K562 (cell line): ENCODE measurements around the gene ALDH8A1. TPM values are rescaled to one million over a fixed set of nuclear protein-coding genes. Genes with fewer than 3 reads are reported as not detected.
A peak's percentile ranks its signal among the peaks of the same experiment; 100 is the strongest.

Experiments
- ARID1B ChIP-seq: fragments of 450-650 bp; IDR thresholded peaks from 2 replicates; pipeline ENCODE4 v1.6.1; 2016; ENCODE audit warnings: antibody characterized with exemption, mild to moderate bottlenecking, inconsistent platforms
- ATF3 ChIP-seq, 2 experiments: fragments of 450-650 bp in 1 of 2; sonication (generic) in 1 of 2; formaldehyde crosslinking in 1 of 2; IDR thresholded peaks in 1 of 2; conservative IDR thresholded peaks in 1 of 2; 2 replicates each; pipeline versions ENCODE4 v1.6.1 to v1.8.1; 2016 to 2023; ENCODE audit warnings: mild to moderate bottlenecking in 2 of 2, moderate library complexity in 2 of 2, inconsistent platforms in 1 of 2, missing genetic modification reagents in 1 of 2
- CBFA2T3 ChIP-seq: fragments of 450-650 bp; IDR thresholded peaks from 2 replicates; pipeline ENCODE4 v1.6.1; 2017
- CC2D1A ChIP-seq: fragments of 450-650 bp; IDR thresholded peaks from 2 replicates; pipeline ENCODE4 v1.6.1; 2017; ENCODE audit warnings: mild to moderate bottlenecking
- CTCFL ChIP-seq: IDR thresholded peaks from 2 replicates; pipeline ENCODE4 v1.6.1; 2011; ENCODE audit warnings: borderline replicate concordance, low read depth, mild to moderate bottlenecking, moderate library complexity, low read length; ENCODE audit not compliant: insufficient read depth, poor library complexity, severe bottlenecking
- DPF2 ChIP-seq: fragments of 450-650 bp; IDR thresholded peaks from 2 replicates; pipeline ENCODE4 v1.6.1; 2016
- IFI16 ChIP-seq: fragments of 250-450 bp; sonication (Bioruptor Pico); IDR thresholded peaks from 2 replicates; pipeline ENCODE4 v2.1.2; 2022; ENCODE audit warnings: mild to moderate bottlenecking, inconsistent platforms
- KDM1A ChIP-seq, 2 experiments: fragments of 450-650 bp; IDR thresholded peaks; 2 replicates each; pipeline ENCODE4 v1.6.1; 2016; ENCODE audit warnings: mild to moderate bottlenecking in 2 of 2
- NELFE ChIP-seq: IDR thresholded peaks from 2 replicates; pipeline ENCODE4 v1.6.1; 2011; ENCODE audit warnings: mild to moderate bottlenecking; ENCODE audit not compliant: insufficient read depth, insufficient read length
- PBX2 ChIP-seq, 2 experiments: IDR thresholded peaks in 1 of 2; conservative IDR thresholded peaks in 1 of 2; 2 replicates each; pipeline ENCODE4 v1.6.1; 2016; ENCODE audit warnings: low read depth in 2 of 2, mild to moderate bottlenecking in 1 of 2, missing compliant biosample characterization in 1 of 2, missing genetic modification characterization in 1 of 2, moderate library complexity in 1 of 2
- STAT6 ChIP-seq: sonication (generic); formaldehyde crosslinking; IDR thresholded peaks from 2 replicates; pipeline ENCODE4 v1.8.1; 2023; ENCODE audit warnings: mild to moderate bottlenecking, missing genetic modification reagents
- TOE1 ChIP-seq, 2 experiments: fragments of 450-650 bp in 1 of 2; sonication (generic) in 1 of 2; formaldehyde crosslinking in 1 of 2; IDR thresholded peaks; 2 replicates each; pipeline versions ENCODE4 v1.7.1 to v1.8.0; 2016 to 2022; ENCODE audit warnings: borderline replicate concordance in 2 of 2, mild to moderate bottlenecking in 2 of 2, antibody characterized with exemption in 1 of 2, inconsistent platforms in 1 of 2, low read depth in 1 of 2, missing genetic modification reagents in 1 of 2, moderate library complexity in 1 of 2
- ZNF140 ChIP-seq: fragments of 250-450 bp; sonication (Bioruptor Pico); IDR thresholded peaks from 2 replicates; pipeline ENCODE4 v1.8.0; 2021; ENCODE audit warnings: moderate library complexity, mild to moderate bottlenecking, inconsistent platforms
- ZNF146 ChIP-seq: IDR thresholded peaks from one replicate; pipeline ENCODE4 v1.6.1; 2018; ENCODE audit warnings: missing compliant biosample characterization; ENCODE audit not compliant: unreplicated experiment
- polyA plus RNA-seq, 8 experiments: library from polyadenylated mRNA; depleted of rRNA in 4 of 8; stranded (reverse) in 5 of 8; unstranded in 3 of 8; fragments of >200 nt; fragmentation: Nextera tagmentation in 2 of 8; fragmentation: Illumina TruSeq in 1 of 8; extraction: Ambion mirVana in 2 of 8; extraction: Trizol in 1 of 8; gene quantifications; 2 replicates each; pipeline versions ENCODE4 v1.2.1 to v1.2.3, GENCODE V29; 2011 to 2014; ENCODE audit warnings: inconsistent platforms in 1 of 8, missing spikeins in 1 of 8
- total RNA-seq, 7 experiments: library from RNA; depleted of rRNA in 6 of 7; stranded (reverse); fragments of >200 nt in 6 of 7; fragmentation: Illumina TruSeq in 2 of 7; extraction: Trizol in 2 of 7; gene quantifications; 2 replicates each; pipeline versions ENCODE4 v1.2.1 to v1.2.3, GENCODE V29; 2011 to 2021; ENCODE audit warnings: low replicate concordance in 1 of 7

ALDH8A1 gene
- total and polyA plus RNA-seq, 9 of the 15 experiments (the other 6 are each of a cell fraction or from before 2014, with no cell fraction given) = 0.03 to 0.18 (median 0.04) TPM; not detected in 2

GRCh38 chr6:134908906-134909516 lies 40.9 kb downstream of the ALDH8A1 start (continued):
- TF ChIP-seq ATF3 (IDR thresholded peaks at IDR 0.05) (peak; percentile 84), ATF3 (CRISPR knock-in tag; conservative IDR thresholded peaks at IDR 0.05) (0 out of 2 replicates have a peak, but pooled peaks have one; percentile 53), CTCFL (no peak), CC2D1A (no peak), ZNF146 (CRISPR knock-in tag) (no peak), ARID1B (peak; percentile 43; the same call in 1 of the 2 replicates), TOE1 (IDR thresholded peaks at IDR 0.05; ENCODE audit: borderline replicate concordance) (no peak), TOE1 (CRISPR knock-in tag; IDR thresholded peaks at IDR 0.05; ENCODE audit: borderline replicate concordance, low read depth) (no peak), STAT6 (no peak), ZNF140 (CRISPR knock-in tag) (no peak), IFI16 (no peak), DPF2 (no peak), KDM1A (IDR thresholded peaks at IDR 0.05) (peak; percentile 86 to 88), CBFA2T3 (0 out of 2 replicates have a peak, but pooled peaks have one; percentile 14), PBX2 (CRISPR knock-in tag; IDR thresholded peaks at IDR 0.05; ENCODE audit: low read depth) (no peak), PBX2 (tag; conservative IDR thresholded peaks at IDR 0.05; ENCODE audit: low read depth) (peak; percentile 27), NELFE (no peak)
